ENCODE data around the gene GMCL1. TPM values are rescaled to one million over a fixed set of nuclear protein-coding genes. Genes with fewer than 3 reads are reported as not detected.

Gene GMCL1
- total and polyA plus RNA-seq, 2 of the 13 experiments (the other 11 are each of a cell fraction or from before 2014, with no cell fraction given), result 18.7 to 24.0 TPM

DNA sequence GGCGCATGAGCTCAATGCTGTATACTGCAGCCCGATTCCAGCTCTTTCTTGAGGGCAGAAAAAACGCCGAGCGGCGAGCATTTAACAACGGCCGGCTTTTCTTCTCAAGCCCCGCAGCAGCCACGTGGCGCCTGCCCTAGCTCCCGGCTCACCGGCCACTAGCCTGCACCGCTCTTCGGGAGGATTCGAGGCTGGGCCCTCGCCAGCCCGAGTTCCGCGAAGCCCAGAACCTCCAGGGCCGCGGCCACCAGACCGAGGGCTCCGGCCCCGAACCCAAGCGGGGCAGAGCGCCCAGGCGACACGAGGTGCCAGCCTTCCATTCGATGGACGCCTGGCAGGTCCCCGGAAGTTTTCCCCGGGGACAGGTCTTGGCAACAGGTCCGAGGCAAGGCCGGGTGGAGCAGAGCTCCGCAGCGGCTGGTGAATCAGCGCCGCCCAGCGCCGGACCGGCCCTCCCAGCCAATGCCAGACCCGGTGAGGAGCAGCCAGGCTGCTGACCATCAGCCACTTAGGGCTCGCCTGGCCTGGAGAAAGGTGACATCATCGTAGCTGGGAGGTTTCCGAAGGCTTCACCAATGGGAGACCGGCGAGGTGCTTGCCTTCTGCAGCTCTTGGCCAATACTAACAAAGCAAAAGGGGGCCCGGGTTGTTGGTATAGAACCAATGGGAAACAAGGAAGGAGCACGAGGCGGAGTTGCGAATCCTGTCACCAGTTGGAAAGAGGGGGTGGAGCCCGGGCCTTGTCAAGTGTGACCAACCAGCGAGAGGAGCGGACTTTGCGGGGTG is 84.9 kb downstream of the GMCL1 start (continued):
- TF ChIP-seq, protein P1, sequence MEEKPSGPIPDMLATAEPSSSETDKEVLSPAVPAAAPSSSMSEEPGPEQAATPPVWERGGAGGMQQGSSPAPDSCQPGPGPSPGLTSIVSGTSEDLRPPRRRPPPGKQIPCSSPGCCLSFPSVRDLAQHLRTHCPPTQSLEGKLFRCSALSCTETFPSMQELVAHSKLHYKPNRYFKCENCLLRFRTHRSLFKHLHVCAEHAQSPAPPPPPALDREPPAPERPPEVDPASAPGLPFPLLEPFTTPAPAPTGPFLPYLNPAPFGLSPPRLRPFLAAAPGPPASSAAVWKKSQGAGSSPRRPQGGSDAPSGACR (CRISPR knock-in tag; IDR thresholded peaks at IDR 0.05), result no peak; the same call in none of the 2 replicates
- peak; percentile 86; the same call in 1 of the 2 replicates for TF ChIP-seq ZNF563 (CRISPR knock-in tag; IDR thresholded peaks at IDR 0.05)
- TF ChIP-seq PRDM15 (CRISPR knock-in tag; IDR thresholded peaks at IDR 0.05), result no peak; the same call in 1 of the 2 replicates
- TF ChIP-seq TEAD2 (CRISPR knock-in tag; IDR thresholded peaks at IDR 0.05), result no peak; the same call in 1 of the 2 replicates
- TF ChIP-seq HDAC1 (CRISPR knock-in tag; IDR thresholded peaks at IDR 0.05), result peak; percentile 92
- no peak for TF ChIP-seq CCAR2 (optimal IDR thresholded peaks at IDR 0.05; ENCODE audit: low read depth, low read length)
- peak; percentile 91 for TF ChIP-seq ZNF280D (CRISPR knock-in tag; IDR thresholded peaks at IDR 0.05)
- no peak for TF ChIP-seq SNAPC4 (CRISPR knock-in tag; IDR thresholded peaks at IDR 0.05)
- TF ChIP-seq HMG20A (CRISPR knock-in tag; IDR thresholded peaks at IDR 0.05; ENCODE audit: borderline replicate concordance), result no peak; the same call in 1 of the 2 replicates
- TF ChIP-seq ZBTB38 (CRISPR knock-in tag; IDR thresholded peaks at IDR 0.05), result peak; percentile 84
- TF ChIP-seq ZSCAN22 (CRISPR knock-in tag; IDR thresholded peaks at IDR 0.05), result 0 out of 2 replicates have a peak, but pooled peaks have one; percentile 46
- no peak for TF ChIP-seq HHEX (CRISPR knock-in tag; IDR thresholded peaks at IDR 0.05)
